H9 (cell line): Measurements from ENCODE around the gene KLK11. TPM values are rescaled to one million over a fixed set of nuclear protein-coding genes. Genes with fewer than 3 reads are reported as not detected.

Experiments
- DNase-seq: peaks from one replicate; pipeline ENCODE4 v3.0.0-alpha.2; 2017
- H2AFZ ChIP-seq: one replicate; pipeline ENCODE4 v1.6.1; 2013; ENCODE audit warnings: mild to moderate bottlenecking, low read length, control low read depth, moderate library complexity
- H2AK5ac ChIP-seq: 2 replicates; pipeline ENCODE4 v1.6.1; 2013; ENCODE audit warnings: low read length, control low read depth, mixed read lengths; ENCODE audit not compliant: insufficient read length
- H2BK120ac ChIP-seq: one replicate; pipeline ENCODE4 v1.6.1; 2013; ENCODE audit warnings: low read depth, mild to moderate bottlenecking, low read length, control low read depth, inconsistent platforms; ENCODE audit not compliant: poor library complexity, severe bottlenecking
- H2BK12ac ChIP-seq: 2 replicates; pipeline ENCODE4 v1.6.1; 2013; ENCODE audit warnings: low read length, control low read depth, mixed read lengths, low read depth; ENCODE audit not compliant: insufficient read length
- H2BK15ac ChIP-seq: 2 replicates; pipeline ENCODE4 v1.6.1; 2013; ENCODE audit warnings: low read depth, low read length, control low read depth
- H2BK20ac ChIP-seq: one replicate; pipeline ENCODE4 v1.6.1; 2013; ENCODE audit warnings: low read depth, mild to moderate bottlenecking, low read length, control low read depth, inconsistent platforms; ENCODE audit not compliant: poor library complexity, severe bottlenecking
- H2BK5ac ChIP-seq: 2 replicates; pipeline ENCODE4 v1.6.1; 2013; ENCODE audit warnings: low read length, control low read depth, mixed read lengths; ENCODE audit not compliant: insufficient read length
- H3K14ac ChIP-seq: 2 replicates; pipeline ENCODE4 v1.6.1; 2013; ENCODE audit warnings: low read length, control low read depth; ENCODE audit not compliant: insufficient read depth
- H3K18ac ChIP-seq: 2 replicates; pipeline ENCODE4 v1.6.1; 2013; ENCODE audit warnings: low read depth, mild to moderate bottlenecking, mixed read lengths, low read length, control low read depth; ENCODE audit not compliant: insufficient read length
- H3K23ac ChIP-seq: 2 replicates; pipeline ENCODE4 v1.6.1; 2013; ENCODE audit warnings: low read length, control low read depth, mixed read lengths, low read depth; ENCODE audit not compliant: insufficient read length
- H3K23me2 ChIP-seq: 2 replicates; pipeline ENCODE4 v1.6.1; 2013; ENCODE audit warnings: low read depth, mild to moderate bottlenecking, mixed read lengths, low read length, control low read depth; ENCODE audit not compliant: insufficient read length, poor library complexity, severe bottlenecking
- H3K27ac ChIP-seq: 2 replicates; pipeline ENCODE4 v1.5.1; 2013; ENCODE audit warnings: low read length, control low read depth, mixed read lengths, low read depth; ENCODE audit not compliant: insufficient read length
- H3K27me3 ChIP-seq: 2 replicates; pipeline ENCODE4 v1.6.1; 2013; ENCODE audit warnings: low read length, control low read depth, inconsistent platforms; ENCODE audit not compliant: insufficient read depth
- H3K4ac ChIP-seq: 2 replicates; pipeline ENCODE4 v1.6.1; 2013; ENCODE audit warnings: low read depth, mild to moderate bottlenecking, control low read depth, inconsistent platforms, low read length, moderate library complexity
- H3K4me1 ChIP-seq: 2 replicates; pipeline ENCODE4 v1.6.1; 2013; ENCODE audit warnings: low read length, control low read depth, inconsistent platforms; ENCODE audit not compliant: insufficient read depth
- H3K4me2 ChIP-seq: 2 replicates; pipeline ENCODE4 v1.6.1; 2013; ENCODE audit warnings: low read length, control low read depth, mixed read lengths; ENCODE audit not compliant: insufficient read length, insufficient read depth
- H3K56ac ChIP-seq: 2 replicates; pipeline ENCODE4 v1.6.1; 2013; ENCODE audit warnings: low read depth, mild to moderate bottlenecking, mixed read lengths, low read length, control low read depth; ENCODE audit not compliant: insufficient read length
- H3K79me1 ChIP-seq: 2 replicates; pipeline ENCODE4 v1.6.1; 2013; ENCODE audit warnings: low read depth, mild to moderate bottlenecking, moderate library complexity, low read length, control low read depth, inconsistent platforms; ENCODE audit not compliant: insufficient read depth, poor library complexity, severe bottlenecking
- H3K79me2 ChIP-seq: 2 replicates; pipeline ENCODE4 v1.6.1; 2013; ENCODE audit warnings: low read length, control low read depth, inconsistent platforms; ENCODE audit not compliant: insufficient read depth
- H3K9ac ChIP-seq: 2 replicates; pipeline ENCODE4 v1.6.1; 2013; ENCODE audit warnings: low read length, control low read depth, mixed read lengths; ENCODE audit not compliant: insufficient read length; ENCODE audit errors: extremely low read depth
- H3K9me3 ChIP-seq: one replicate; pipeline ENCODE4 v1.6.1; 2013; ENCODE audit warnings: low read depth, low read length, inconsistent platforms; ENCODE audit not compliant: control insufficient read depth
- H3T11ph ChIP-seq: one replicate; pipeline ENCODE4 v1.6.1; 2013; ENCODE audit warnings: mild to moderate bottlenecking, low read length, control low read depth, inconsistent platforms
- H4K20me1 ChIP-seq: one replicate; pipeline ENCODE4 v1.6.1; 2013; ENCODE audit not compliant: control insufficient read depth, insufficient read length, insufficient read depth
- H4K5ac ChIP-seq: 2 replicates; pipeline ENCODE4 v1.6.1; 2013; ENCODE audit warnings: low read depth, mild to moderate bottlenecking, mixed read lengths, low read length, control low read depth; ENCODE audit not compliant: insufficient read length
- H4K8ac ChIP-seq: replicated peaks from 2 replicates; pipeline ENCODE4 v1.6.1; 2013; ENCODE audit warnings: low read length, control low read depth, mixed read lengths, low read depth; ENCODE audit not compliant: insufficient read length
- H4K91ac ChIP-seq: 2 replicates; pipeline ENCODE4 v1.6.1; 2013; ENCODE audit warnings: low read depth, mild to moderate bottlenecking, moderate library complexity, mixed read lengths, low read length, control low read depth; ENCODE audit not compliant: insufficient read length
- H3K27ac Mint-ChIP-seq, 3 experiments: 2 replicates in 2 of 3; 3 replicates in 1 of 3; pipeline ENCODE4 v1.8.0; 2020 to 2021; ENCODE audit warnings: mixed read lengths in 3 of 3, mild to moderate bottlenecking in 1 of 3, moderate library complexity in 1 of 3
- H3K27me3 Mint-ChIP-seq: 2 replicates; pipeline ENCODE4 v1.8.0; 2021; ENCODE audit warnings: low read depth, mild to moderate bottlenecking, moderate library complexity, mixed read lengths
- H3K36me3 Mint-ChIP-seq, 3 experiments: 2 replicates in 2 of 3; 3 replicates in 1 of 3; pipeline ENCODE4 v1.8.0; 2020 to 2021; ENCODE audit warnings: low read depth in 3 of 3, mixed read lengths in 3 of 3; ENCODE audit not compliant: insufficient read depth in 1 of 3
- H3K4me1 Mint-ChIP-seq, 2 experiments: 2 replicates each; pipeline ENCODE4 v1.8.0; 2020; ENCODE audit warnings: mixed read lengths in 2 of 2
- H3K4me3 Mint-ChIP-seq, 2 experiments: 2 replicates in 1 of 2; 3 replicates in 1 of 2; pipeline ENCODE4 v1.8.0; 2020 to 2021; ENCODE audit warnings: mild to moderate bottlenecking in 2 of 2, mixed read lengths in 2 of 2, moderate library complexity in 1 of 2
- H3K9me3 Mint-ChIP-seq, 2 experiments: 2 replicates in 1 of 2; 3 replicates in 1 of 2; pipeline ENCODE4 v1.8.0; 2020; ENCODE audit warnings: mild to moderate bottlenecking in 2 of 2, mixed read lengths in 2 of 2, moderate library complexity in 1 of 2
- CTCF ChIP-seq: fragments of 200-600 bp; sonication (generic); conservative IDR thresholded peaks from 3 replicates; pipeline ENCODE4 v1.8.0; 2021; ENCODE audit warnings: antibody characterized with exemption, mild to moderate bottlenecking
- WGBS: extraction: QIAGEN DNeasy Blood & Tissue Kit; methylation state at CpG from one replicate; pipeline ENCODE4 v1.1.7; 2013; ENCODE audit warnings: missing lambda C conversion rate, low lambda C conversion rate, mixed read lengths; ENCODE audit not compliant: insufficient read length; ENCODE audit errors: extremely low coverage; 5-methylcytosine and 5-hydroxymethylcytosine counted together
- total RNA-seq: library from RNA; stranded (reverse); gene quantifications from 2 replicates; pipeline ENCODE4 v1.2.1, GENCODE V29; 2021

KLK11 gene
- total RNA-seq, 1 experiment from 2014 or later, result not detected

GRCh38 chr19:51063664-51064063 is 37.2 kb upstream of the KLK11 start:
- Mint-ChIP-seq H3K4me3 (peak overlapping the region in 1 of 2 experiments; percentile 43; a peak in 3 of 5 replicates), H3K4me1 (peaks cover 10 to 13% of the 10 kb centered on the region in 2 experiments)
- H3K4me2 ChIP-seq, result no peak overlapping the region

More at GRCh38 chr19:51063664-51064063, 37.2 kb upstream of the KLK11 start:
- no peak overlapping the region for H2BK15ac ChIP-seq
- H2AFZ ChIP-seq, result no peak overlapping the region
- peak; percentile 23 for DNase-seq
- H3K27me3 ChIP-seq, result no peaks in the 10 kb centered on the region
- H2BK20ac ChIP-seq, result no peak overlapping the region
- no peak overlapping the region for H3K56ac ChIP-seq
- Mint-ChIP-seq H3K27ac (no peak overlapping the region), H3K27me3 (peaks cover 9% of the 10 kb centered on the region), H3K36me3 (peaks cover 0 to 3% (median 0%) of the 10 kb centered on the region in 3 experiments; a peak in 2 of 7 replicates), H3K9me3 (no peaks in the 10 kb centered on the region; a peak in 3 of 5 replicates)
- no peak overlapping the region for H3K9ac ChIP-seq
- no peak overlapping the region for H3K27ac ChIP-seq
- H4K8ac ChIP-seq, result no peak overlapping the region
- H3K4me1 ChIP-seq, result no peaks in the 10 kb centered on the region; the same call in 1 of the 2 replicates
- H2AK5ac ChIP-seq, result no peak overlapping the region
- no peak overlapping the region for H2BK120ac ChIP-seq
- H3K14ac ChIP-seq, result no peak overlapping the region
- no peak overlapping the region for H4K5ac ChIP-seq
- H4K91ac ChIP-seq, result no peak overlapping the region
- H3K79me1 ChIP-seq, result no peaks in the 10 kb centered on the region
- no peak overlapping the region for H2BK5ac ChIP-seq
- no peak overlapping the region for H3T11ph ChIP-seq
- no peaks in the 10 kb centered on the region for H3K9me3 ChIP-seq
- H3K23ac ChIP-seq, result no peak overlapping the region
- H3K18ac ChIP-seq, result no peak overlapping the region
- peaks cover 5% of the 10 kb centered on the region for H3K23me2 ChIP-seq
- no peaks in the 10 kb centered on the region for H3K79me2 ChIP-seq
- no peak overlapping the region for H3K4ac ChIP-seq
- no peaks in the 10 kb centered on the region for H4K20me1 ChIP-seq
- TF ChIP-seq CTCF, result no peak
- no peak overlapping the region for H2BK12ac ChIP-seq
- no CpG with 5 or more reads among the region's 7 CpGs for WGBS
